H9 (cell line): ENCODE results near the gene AGK. TPM values are rescaled to one million over a fixed set of nuclear protein-coding genes. Genes with fewer than 3 reads are reported as not detected.

Experiments
- DNase-seq: peaks from one replicate; pipeline ENCODE4 v3.0.0-alpha.2; 2017
- H2AFZ ChIP-seq: one replicate; pipeline ENCODE4 v1.6.1; 2013; ENCODE audit warnings: mild to moderate bottlenecking, low read length, control low read depth, moderate library complexity
- H2AK5ac ChIP-seq: 2 replicates; pipeline ENCODE4 v1.6.1; 2013; ENCODE audit warnings: low read length, control low read depth, mixed read lengths; ENCODE audit not compliant: insufficient read length
- H2BK120ac ChIP-seq: one replicate; pipeline ENCODE4 v1.6.1; 2013; ENCODE audit warnings: low read depth, mild to moderate bottlenecking, low read length, control low read depth, inconsistent platforms; ENCODE audit not compliant: poor library complexity, severe bottlenecking
- H2BK12ac ChIP-seq: 2 replicates; pipeline ENCODE4 v1.6.1; 2013; ENCODE audit warnings: low read length, control low read depth, mixed read lengths, low read depth; ENCODE audit not compliant: insufficient read length
- H2BK15ac ChIP-seq: 2 replicates; pipeline ENCODE4 v1.6.1; 2013; ENCODE audit warnings: low read depth, low read length, control low read depth
- H2BK20ac ChIP-seq: one replicate; pipeline ENCODE4 v1.6.1; 2013; ENCODE audit warnings: low read depth, mild to moderate bottlenecking, low read length, control low read depth, inconsistent platforms; ENCODE audit not compliant: poor library complexity, severe bottlenecking
- H2BK5ac ChIP-seq: 2 replicates; pipeline ENCODE4 v1.6.1; 2013; ENCODE audit warnings: low read length, control low read depth, mixed read lengths; ENCODE audit not compliant: insufficient read length
- H3K14ac ChIP-seq: 2 replicates; pipeline ENCODE4 v1.6.1; 2013; ENCODE audit warnings: low read length, control low read depth; ENCODE audit not compliant: insufficient read depth
- H3K18ac ChIP-seq: 2 replicates; pipeline ENCODE4 v1.6.1; 2013; ENCODE audit warnings: low read depth, mild to moderate bottlenecking, mixed read lengths, low read length, control low read depth; ENCODE audit not compliant: insufficient read length
- H3K23ac ChIP-seq: 2 replicates; pipeline ENCODE4 v1.6.1; 2013; ENCODE audit warnings: low read length, control low read depth, mixed read lengths, low read depth; ENCODE audit not compliant: insufficient read length
- H3K23me2 ChIP-seq: 2 replicates; pipeline ENCODE4 v1.6.1; 2013; ENCODE audit warnings: low read depth, mild to moderate bottlenecking, mixed read lengths, low read length, control low read depth; ENCODE audit not compliant: insufficient read length, poor library complexity, severe bottlenecking
- H3K27ac ChIP-seq: 2 replicates; pipeline ENCODE4 v1.5.1; 2013; ENCODE audit warnings: low read length, control low read depth, mixed read lengths, low read depth; ENCODE audit not compliant: insufficient read length
- H3K27me3 ChIP-seq: 2 replicates; pipeline ENCODE4 v1.6.1; 2013; ENCODE audit warnings: low read length, control low read depth, inconsistent platforms; ENCODE audit not compliant: insufficient read depth
- H3K4ac ChIP-seq: 2 replicates; pipeline ENCODE4 v1.6.1; 2013; ENCODE audit warnings: low read depth, mild to moderate bottlenecking, control low read depth, inconsistent platforms, low read length, moderate library complexity
- H3K4me1 ChIP-seq: 2 replicates; pipeline ENCODE4 v1.6.1; 2013; ENCODE audit warnings: low read length, control low read depth, inconsistent platforms; ENCODE audit not compliant: insufficient read depth
- H3K4me2 ChIP-seq: 2 replicates; pipeline ENCODE4 v1.6.1; 2013; ENCODE audit warnings: low read length, control low read depth, mixed read lengths; ENCODE audit not compliant: insufficient read length, insufficient read depth
- H3K56ac ChIP-seq: 2 replicates; pipeline ENCODE4 v1.6.1; 2013; ENCODE audit warnings: low read depth, mild to moderate bottlenecking, mixed read lengths, low read length, control low read depth; ENCODE audit not compliant: insufficient read length
- H3K79me1 ChIP-seq: 2 replicates; pipeline ENCODE4 v1.6.1; 2013; ENCODE audit warnings: low read depth, mild to moderate bottlenecking, moderate library complexity, low read length, control low read depth, inconsistent platforms; ENCODE audit not compliant: insufficient read depth, poor library complexity, severe bottlenecking
- H3K79me2 ChIP-seq: 2 replicates; pipeline ENCODE4 v1.6.1; 2013; ENCODE audit warnings: low read length, control low read depth, inconsistent platforms; ENCODE audit not compliant: insufficient read depth
- H3K9ac ChIP-seq: 2 replicates; pipeline ENCODE4 v1.6.1; 2013; ENCODE audit warnings: low read length, control low read depth, mixed read lengths; ENCODE audit not compliant: insufficient read length; ENCODE audit errors: extremely low read depth
- H3K9me3 ChIP-seq: one replicate; pipeline ENCODE4 v1.6.1; 2013; ENCODE audit warnings: low read depth, low read length, inconsistent platforms; ENCODE audit not compliant: control insufficient read depth
- H3T11ph ChIP-seq: one replicate; pipeline ENCODE4 v1.6.1; 2013; ENCODE audit warnings: mild to moderate bottlenecking, low read length, control low read depth, inconsistent platforms
- H4K20me1 ChIP-seq: one replicate; pipeline ENCODE4 v1.6.1; 2013; ENCODE audit not compliant: control insufficient read depth, insufficient read length, insufficient read depth
- H4K5ac ChIP-seq: 2 replicates; pipeline ENCODE4 v1.6.1; 2013; ENCODE audit warnings: low read depth, mild to moderate bottlenecking, mixed read lengths, low read length, control low read depth; ENCODE audit not compliant: insufficient read length
- H4K8ac ChIP-seq: replicated peaks from 2 replicates; pipeline ENCODE4 v1.6.1; 2013; ENCODE audit warnings: low read length, control low read depth, mixed read lengths, low read depth; ENCODE audit not compliant: insufficient read length
- H4K91ac ChIP-seq: 2 replicates; pipeline ENCODE4 v1.6.1; 2013; ENCODE audit warnings: low read depth, mild to moderate bottlenecking, moderate library complexity, mixed read lengths, low read length, control low read depth; ENCODE audit not compliant: insufficient read length
- H3K27ac Mint-ChIP-seq, 3 experiments: 2 replicates in 2 of 3; 3 replicates in 1 of 3; pipeline ENCODE4 v1.8.0; 2020 to 2021; ENCODE audit warnings: mixed read lengths in 3 of 3, mild to moderate bottlenecking in 1 of 3, moderate library complexity in 1 of 3
- H3K27me3 Mint-ChIP-seq: 2 replicates; pipeline ENCODE4 v1.8.0; 2021; ENCODE audit warnings: low read depth, mild to moderate bottlenecking, moderate library complexity, mixed read lengths
- H3K36me3 Mint-ChIP-seq, 3 experiments: 2 replicates in 2 of 3; 3 replicates in 1 of 3; pipeline ENCODE4 v1.8.0; 2020 to 2021; ENCODE audit warnings: low read depth in 3 of 3, mixed read lengths in 3 of 3; ENCODE audit not compliant: insufficient read depth in 1 of 3
- H3K4me1 Mint-ChIP-seq, 2 experiments: 2 replicates each; pipeline ENCODE4 v1.8.0; 2020; ENCODE audit warnings: mixed read lengths in 2 of 2
- H3K4me3 Mint-ChIP-seq, 2 experiments: 2 replicates in 1 of 2; 3 replicates in 1 of 2; pipeline ENCODE4 v1.8.0; 2020 to 2021; ENCODE audit warnings: mild to moderate bottlenecking in 2 of 2, mixed read lengths in 2 of 2, moderate library complexity in 1 of 2
- H3K9me3 Mint-ChIP-seq, 2 experiments: 2 replicates in 1 of 2; 3 replicates in 1 of 2; pipeline ENCODE4 v1.8.0; 2020; ENCODE audit warnings: mild to moderate bottlenecking in 2 of 2, mixed read lengths in 2 of 2, moderate library complexity in 1 of 2
- WGBS: extraction: QIAGEN DNeasy Blood & Tissue Kit; methylation state at CpG from one replicate; pipeline ENCODE4 v1.1.7; 2013; ENCODE audit warnings: missing lambda C conversion rate, low lambda C conversion rate, mixed read lengths; ENCODE audit not compliant: insufficient read length; ENCODE audit errors: extremely low coverage; 5-methylcytosine and 5-hydroxymethylcytosine counted together
- total RNA-seq: library from RNA; stranded (reverse); gene quantifications from 2 replicates; pipeline ENCODE4 v1.2.1, GENCODE V29; 2021
- TF ChIP-seq, protein P1 (sequence below): fragments of 200-600 bp; sonication (generic); conservative IDR thresholded peaks from 3 replicates; pipeline ENCODE4 v1.8.0; 2021; ENCODE audit warnings: antibody characterized with exemption, mild to moderate bottlenecking

Gene AGK
- total RNA-seq, 1 experiment from 2014 or later: 35.1 TPM

GRCh38 chr7:141559961-141560360 is 8.8 kb downstream of the AGK start:
- no peak overlapping the region for H3K27ac ChIP-seq
- H3K23me2 ChIP-seq: no peaks in the 10 kb centered on the region
- H3K4me1 ChIP-seq: no peaks in the 10 kb centered on the region
- no peaks in the 10 kb centered on the region for H3K79me1 ChIP-seq
- no peak overlapping the region for H3K56ac ChIP-seq
- H3K79me2 ChIP-seq: no peaks in the 10 kb centered on the region
- TF ChIP-seq, protein P1, sequence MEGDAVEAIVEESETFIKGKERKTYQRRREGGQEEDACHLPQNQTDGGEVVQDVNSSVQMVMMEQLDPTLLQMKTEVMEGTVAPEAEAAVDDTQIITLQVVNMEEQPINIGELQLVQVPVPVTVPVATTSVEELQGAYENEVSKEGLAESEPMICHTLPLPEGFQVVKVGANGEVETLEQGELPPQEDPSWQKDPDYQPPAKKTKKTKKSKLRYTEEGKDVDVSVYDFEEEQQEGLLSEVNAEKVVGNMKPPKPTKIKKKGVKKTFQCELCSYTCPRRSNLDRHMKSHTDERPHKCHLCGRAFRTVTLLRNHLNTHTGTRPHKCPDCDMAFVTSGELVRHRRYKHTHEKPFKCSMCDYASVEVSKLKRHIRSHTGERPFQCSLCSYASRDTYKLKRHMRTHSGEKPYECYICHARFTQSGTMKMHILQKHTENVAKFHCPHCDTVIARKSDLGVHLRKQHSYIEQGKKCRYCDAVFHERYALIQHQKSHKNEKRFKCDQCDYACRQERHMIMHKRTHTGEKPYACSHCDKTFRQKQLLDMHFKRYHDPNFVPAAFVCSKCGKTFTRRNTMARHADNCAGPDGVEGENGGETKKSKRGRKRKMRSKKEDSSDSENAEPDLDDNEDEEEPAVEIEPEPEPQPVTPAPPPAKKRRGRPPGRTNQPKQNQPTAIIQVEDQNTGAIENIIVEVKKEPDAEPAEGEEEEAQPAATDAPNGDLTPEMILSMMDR: no peak
- H3K9me3 ChIP-seq: no peaks in the 10 kb centered on the region
- Mint-ChIP-seq H3K36me3 (peaks cover 39 to 66% (median 55%) of the 10 kb centered on the region in 3 experiments), H3K4me1 (peaks cover 17 to 23% of the 10 kb centered on the region in 2 experiments), H3K9me3 (peaks cover 7 to 8% of the 10 kb centered on the region in 2 experiments; a peak in 4 of 5 replicates), H3K27ac (no peak overlapping the region), H3K4me3 (no peak overlapping the region), H3K27me3 (no peaks in the 10 kb centered on the region)
- no peaks in the 10 kb centered on the region for H4K20me1 ChIP-seq
- WGBS: no CpG with 5 or more reads among the region's 1 CpG
- no peak overlapping the region for H2BK12ac ChIP-seq
- no peaks in the 10 kb centered on the region for H3K27me3 ChIP-seq
- H4K5ac ChIP-seq: no peak overlapping the region
- H2BK15ac ChIP-seq: no peak overlapping the region
- H3K9ac ChIP-seq: no peak overlapping the region
- H4K8ac ChIP-seq: no peak overlapping the region
- H4K91ac ChIP-seq: no peak overlapping the region
- no peak overlapping the region for H2BK20ac ChIP-seq
- H2AK5ac ChIP-seq: no peak overlapping the region
- H3K4ac ChIP-seq: no peak overlapping the region
- no peak overlapping the region for H2BK120ac ChIP-seq
- no peak overlapping the region for H2AFZ ChIP-seq
- no peak overlapping the region for H3K18ac ChIP-seq
- no peak overlapping the region for H3K4me2 ChIP-seq
- H3K23ac ChIP-seq: no peak overlapping the region
- no peak for DNase-seq
- H2BK5ac ChIP-seq: no peak overlapping the region
- H3K14ac ChIP-seq: no peak overlapping the region
- no peak overlapping the region for H3T11ph ChIP-seq
